ENCODE data around the gene LRP4.

- TF ChIP-seq POLR2A (IDR thresholded peaks at IDR 0.05; ENCODE audit: control extremely low read depth in 1 of 2, low read depth in 2 of 2, low read length in 2 of 2) (no peak), CTCF (IDR thresholded peaks at IDR 0.05; ENCODE audit: control extremely low read depth in 1 of 3, insufficient read depth in 1 of 3, low read depth in 1 of 3, low read length in 3 of 3) (no peak), EGR1 (IDR thresholded peaks at IDR 0.05; ENCODE audit: borderline replicate concordance, low read depth, low read length) (no peak), RFX5 (IDR thresholded peaks at IDR 0.05; ENCODE audit: borderline replicate concordance, low read depth, low read length) (no peak), CEBPB (IDR thresholded peaks at IDR 0.05; ENCODE audit: low read depth, low read length) (no peak), EZH2 (IDR thresholded peaks at IDR 0.05; ENCODE audit: low read depth, low read length, severe bottlenecking) (no peak), CREB1 (IDR thresholded peaks at IDR 0.05) (no peak), FOSL1 (IDR thresholded peaks at IDR 0.05; ENCODE audit: insufficient read depth, low read depth, low read length) (no peak), MAX (IDR thresholded peaks at IDR 0.05) (no peak), BRCA1 (IDR thresholded peaks at IDR 0.05; ENCODE audit: low read depth, low read length) (no peak)
These were observed 30.2 kb upstream of the LRP4 start for GRCh38 chr11:46948378-46949131.
